IMR-90 (cell line): ENCODE data around the gene SPI1. TPM values are rescaled to one million over a fixed set of nuclear protein-coding genes. Genes with fewer than 3 reads are reported as not detected.

Experiments used
- ATAC-seq: fragments of 200-7000 bp; cut with Tn5 transposase; 2 replicates; pipeline ENCODE4 v1.9.1; 2020; ENCODE audit warnings: low read depth, mild to moderate bottlenecking, moderate library complexity
- BruUV-seq: library from RNA; stranded (reverse); fragments of 400-500 nt; replicated peaks from 2 replicates; lab custom pipeline; 2021; lab: Mats Ljungman, UMichigan
- CTCF ChIA-PET: fragments of 300-600 bp; formaldehyde crosslinking; extraction: SDS; loops from one replicate; lab custom pipeline; 2021; ENCODE audit warnings: antibody characterized with exemption; lab: Yijun Ruan, JAX
- POLR2A ChIA-PET: fragments of 300-600 bp; sonication (Branson Sonifier 250); formaldehyde crosslinking; loops from one replicate; lab custom pipeline; 2022; ENCODE audit warnings: antibody characterized with exemption; ENCODE audit not compliant: unreplicated experiment; lab: Charles Lee
- DNase-seq: peaks from one replicate; pipeline ENCODE4 v3.0.0; 2013
- H2AFZ ChIP-seq: replicated peaks from 2 replicates; pipeline ENCODE3; 2013; ENCODE audit warnings: low read length, mild to moderate bottlenecking; ENCODE audit not compliant: poor library complexity
- H2AK5ac ChIP-seq: 2 replicates; pipeline ENCODE4 v1.6.1; 2013; ENCODE audit warnings: low read depth, low read length, inconsistent platforms
- H2AK9ac ChIP-seq: replicated peaks from 2 replicates; pipeline ENCODE3; 2013; ENCODE audit warnings: mild to moderate bottlenecking, low read depth, low read length, moderate library complexity; ENCODE audit not compliant: poor library complexity
- H2BK120ac ChIP-seq: 2 replicates; pipeline ENCODE4 v1.6.1; 2013; ENCODE audit warnings: low read depth, low read length, inconsistent platforms
- H2BK15ac ChIP-seq: 3 replicates; pipeline ENCODE4 v1.6.1; 2013; ENCODE audit warnings: low read depth, low read length, inconsistent platforms
- H2BK20ac ChIP-seq: 2 replicates; pipeline ENCODE4 v1.6.1; 2013; ENCODE audit warnings: low read depth, mild to moderate bottlenecking, inconsistent platforms, low read length, moderate library complexity
- H2BK5ac ChIP-seq: 2 replicates; pipeline ENCODE4 v1.6.1; 2013; ENCODE audit warnings: mild to moderate bottlenecking, low read depth, low read length, inconsistent platforms; ENCODE audit not compliant: poor library complexity, severe bottlenecking
- H3K14ac ChIP-seq: replicated peaks from 2 replicates; pipeline ENCODE4 v1.6.1; 2013; ENCODE audit warnings: low read depth, low read length, inconsistent platforms
- H3K18ac ChIP-seq: 2 replicates; pipeline ENCODE4 v1.6.1; 2013; ENCODE audit warnings: low read depth, low read length, control low read depth
- H3K23ac ChIP-seq: 2 replicates; pipeline ENCODE4 v1.6.1; 2013; ENCODE audit warnings: low read depth, low read length, inconsistent platforms
- H3K27ac ChIP-seq: 2 replicates; pipeline ENCODE4 v1.5.1; 2013; ENCODE audit warnings: mild to moderate bottlenecking, control low read depth, low read length; ENCODE audit not compliant: insufficient read depth
- H3K27me3 ChIP-seq: 2 replicates; pipeline ENCODE4 v1.6.1; 2013; ENCODE audit warnings: low read length; ENCODE audit not compliant: control insufficient read depth, insufficient read depth
- H3K36me3 ChIP-seq: 2 replicates; pipeline ENCODE4 v1.6.1; 2013; ENCODE audit warnings: low read length, mixed read lengths; ENCODE audit not compliant: control insufficient read depth, insufficient read depth
- H3K4ac ChIP-seq: 2 replicates; pipeline ENCODE4 v1.6.1; 2013; ENCODE audit warnings: low read depth, low read length, inconsistent platforms
- H3K4me1 ChIP-seq: 2 replicates; pipeline ENCODE4 v1.6.1; 2013; ENCODE audit warnings: low read length, mixed read lengths; ENCODE audit not compliant: control insufficient read depth, insufficient read depth
- H3K4me2 ChIP-seq: 2 replicates; pipeline ENCODE4 v1.6.1; 2013; ENCODE audit warnings: low read depth, mild to moderate bottlenecking, control low read depth, low read length, moderate library complexity
- H3K4me3 ChIP-seq: 2 replicates; pipeline ENCODE4 v1.5.1; 2013; ENCODE audit warnings: low read depth, mild to moderate bottlenecking, control low read depth, low read length, moderate library complexity; ENCODE audit not compliant: insufficient read depth
- H3K56ac ChIP-seq: 2 replicates; pipeline ENCODE4 v1.6.1; 2013; ENCODE audit warnings: low read length, inconsistent platforms; ENCODE audit not compliant: insufficient read depth; ENCODE audit errors: extremely low read depth
- H3K79me1 ChIP-seq, 2 experiments: 2 replicates each; pipeline ENCODE4 v1.6.1; 2013; ENCODE audit warnings: low read length in 2 of 2, inconsistent platforms in 1 of 2, low read depth in 1 of 2
- H3K9ac ChIP-seq: 2 replicates; pipeline ENCODE4 v1.6.1; 2013; ENCODE audit warnings: low read depth, low read length, control low read depth
- H3K9me1 ChIP-seq: 2 replicates; pipeline ENCODE4 v1.6.1; 2013; ENCODE audit warnings: low read length, inconsistent platforms; ENCODE audit not compliant: insufficient read depth
- H3K9me3 ChIP-seq: 2 replicates; pipeline ENCODE4 v1.6.1; 2013; ENCODE audit warnings: low read length; ENCODE audit not compliant: control insufficient read depth, insufficient read depth
- H4K20me1 ChIP-seq: 2 replicates; pipeline ENCODE4 v1.6.1; 2013; ENCODE audit warnings: low read length, inconsistent platforms; ENCODE audit not compliant: insufficient read depth
- H4K5ac ChIP-seq: 2 replicates; pipeline ENCODE4 v1.6.1; 2013; ENCODE audit warnings: mild to moderate bottlenecking, low read depth, low read length, control low read depth
- H4K8ac ChIP-seq, 2 experiments: 2 replicates each; pipeline ENCODE4 v1.6.1; 2013; ENCODE audit warnings: low read depth in 2 of 2, low read length in 2 of 2, control low read depth in 1 of 2, inconsistent platforms in 1 of 2
- H4K91ac ChIP-seq: 2 replicates; pipeline ENCODE4 v1.6.1; 2013; ENCODE audit warnings: low read depth, low read length, inconsistent platforms; ENCODE audit not compliant: insufficient read depth
- CEBPB ChIP-seq: IDR thresholded peaks from 2 replicates; pipeline ENCODE4 v1.6.1; 2012; ENCODE audit warnings: low read depth, low read length, improper control_type of control experiment
- MAZ ChIP-seq: IDR thresholded peaks from 2 replicates; pipeline ENCODE4 v1.6.1; 2012; ENCODE audit warnings: low read depth, mild to moderate bottlenecking, low read length, improper control_type of control experiment, moderate library complexity, borderline replicate concordance
- NFE2L2 ChIP-seq: fragments of 150-350 bp; IDR thresholded peaks from 2 replicates; pipeline ENCODE4 v1.6.1; 2016; ENCODE audit warnings: low read depth, mild to moderate bottlenecking, low read length
- POLR2A ChIP-seq: IDR thresholded peaks from 2 replicates; pipeline ENCODE4 v1.6.1; 2012; ENCODE audit warnings: mild to moderate bottlenecking, low read depth, low read length
- RAD21 ChIP-seq: IDR thresholded peaks from 2 replicates; pipeline ENCODE4 v1.6.1; 2012; ENCODE audit warnings: low read length, improper control_type of control experiment
- RFX5 ChIP-seq: IDR thresholded peaks from 2 replicates; pipeline ENCODE4 v1.8.0; 2012; ENCODE audit warnings: low read depth, mild to moderate bottlenecking, low read length, moderate library complexity
- SMC3 ChIP-seq: fragments of 150-350 bp; IDR thresholded peaks from 2 replicates; pipeline ENCODE4 v1.6.1; 2016; ENCODE audit warnings: low read depth, mild to moderate bottlenecking, antibody characterized with exemption, low read length, moderate library complexity
- WGBS, 2 experiments: methylation state at CpG; one replicate each; pipeline versions ENCODE4 v1.1.5 to v1.1.7; 2013; ENCODE audit warnings: missing lambda C conversion rate in 2 of 2; ENCODE audit not compliant: insufficient read length in 1 of 2; ENCODE audit errors: extremely low coverage in 2 of 2; 5-methylcytosine and 5-hydroxymethylcytosine counted together
- dilution Hi-C: fragments of 300-500 bp; cut with HindIII; formaldehyde crosslinking; loops from one replicate; pipeline ENCODE4 v1.14.3; 2018; ENCODE audit warnings: low sequenced_read_pairs; ENCODE audit not compliant: unreplicated experiment
- in situ Hi-C: fragments of 300-500 bp; cut with MboI; formaldehyde crosslinking; loops from 3 replicates; pipeline ENCODE4 v1.14.3; 2019; ENCODE audit warnings: low sequenced_read_pairs, inconsistent platforms, mixed read lengths
- intact Hi-C: fragments of 100-400 bp; cut with micrococcal nuclease; formaldehyde crosslinking; loops from 2 replicates; pipeline ENCODE4 v1.10.0; 2022
- polyA plus RNA-seq, 3 experiments: library from polyadenylated mRNA; depleted of rRNA; stranded (reverse); fragments of >200 nt; gene quantifications; 2 replicates each; pipeline ENCODE4 v1.2.3, GENCODE V29; 2012; ENCODE audit warnings: low replicate concordance in 1 of 3
- total RNA-seq: library from RNA; depleted of rRNA; stranded (reverse); fragments of >200 nt; gene quantifications from 2 replicates; pipeline ENCODE4 v1.2.3, GENCODE V29; 2012

Gene SPI1
- total and polyA plus RNA-seq, 2 of the 4 experiments (the other 2 are of a cell fraction): not detected

GRCh38 chr11:47353978-47354774 is 24.2 kb downstream of the SPI1 start:
- in situ Hi-C loops: loop anchor here (25.0 kb wide), 1 partner anchor 467 kb away; no protein-coding TSS in a partner anchor
- no peak overlapping the region for H3K56ac ChIP-seq
- 93% methylated on average over 6 of the region's 15 CpGs; no CpG with 5 or more reads in 1 of the 2 experiments for WGBS, 2 experiments

More at GRCh38 chr11:47353978-47354774, 24.2 kb downstream of the SPI1 start:
- dilution Hi-C loops (no loop called here), intact Hi-C loops (loop anchor here (2.0 kb wide), 1 partner anchor 83 kb away; the partner anchor contains the start of gene MADD)
- ChIA-PET CTCF (interaction anchor here (0.8 to 1.3 kb wide), 4 partner anchors 17 to 176 kb away, joined by 3 to 5 read pairs (median 4); partner anchors contain the start of gene ACP2), POLR2A (no interaction called here)
- H4K20me1 ChIP-seq: no peaks in the 10 kb centered on the region
- no peak overlapping the region for H2BK5ac ChIP-seq
- no peak for DNase-seq
- peaks cover 20% of the 10 kb centered on the region for H3K9me1 ChIP-seq
- no peak overlapping the region for H2BK20ac ChIP-seq
- no peaks in the 10 kb centered on the region for H3K27me3 ChIP-seq
- H4K8ac ChIP-seq: peak overlapping the region in 1 of 2 experiments; percentile 56; a peak in 1 of 4 replicates
- H3K27ac ChIP-seq: no peak overlapping the region
- no peaks in the 10 kb centered on the region for H3K4me1 ChIP-seq
- no peak overlapping the region for H2BK15ac ChIP-seq
- no peak overlapping the region for H3K14ac ChIP-seq
- no peak overlapping the region; the same call in 1 of the 2 replicates for H4K91ac ChIP-seq
- H3K9me3 ChIP-seq: no peaks in the 10 kb centered on the region
- no peak for TF ChIP-seq MAZ
- no peak for TF ChIP-seq NFE2L2
- no peak for TF ChIP-seq RAD21
- no peak for TF ChIP-seq RFX5
- no peak for TF ChIP-seq POLR2A
- no peak for TF ChIP-seq SMC3
- no peak for TF ChIP-seq CEBPB
- no peak overlapping the region for H3K4me2 ChIP-seq
- no peak overlapping the region for H2AFZ ChIP-seq
- no peak overlapping the region for H2AK9ac ChIP-seq
- peak overlapping the region; percentile 20; the same call in 1 of the 2 replicates for H3K9ac ChIP-seq
- H4K5ac ChIP-seq: no peak overlapping the region
- H3K79me1 ChIP-seq: peaks cover 0 to 2% of the 10 kb centered on the region in 2 experiments; a peak in 1 of 4 replicates
- 0 out of 2 replicates have a peak overlapping the region, but pooled peaks have one; percentile 49 for H3K23ac ChIP-seq
- H3K18ac ChIP-seq: no peak overlapping the region
- BruUV-seq: no TSS peak
- H3K4ac ChIP-seq: no peak overlapping the region; the same call in 1 of the 2 replicates
- ATAC-seq: no peak
- H2AK5ac ChIP-seq: peak overlapping the region; percentile 52
- H2BK120ac ChIP-seq: no peak overlapping the region
- no peaks in the 10 kb centered on the region for H3K36me3 ChIP-seq
- H3K4me3 ChIP-seq: no peak overlapping the region
